ENCODE data around the gene PTPRM. TPM values are rescaled to one million over a fixed set of nuclear protein-coding genes. Genes with fewer than 3 reads are reported as not detected.

PTPRM gene
- polyA plus RNA-seq, 1 donor from 2014 or later = 126 TPM

- H3K9ac ChIP-seq (ENCODE audit: low read length) = no peak overlapping the region
- no peaks in the 10 kb centered on the region for H3K79me2 ChIP-seq (replicated peaks; ENCODE audit: insufficient read depth, low read length)
- H3K9me3 ChIP-seq (ENCODE audit: low read length) = no peaks in the 10 kb centered on the region
- H3K27me3 ChIP-seq (ENCODE audit: insufficient read depth, low read depth, low read length) = no peaks in the 10 kb centered on the region
- no peak overlapping the region for H3K4me2 ChIP-seq (ENCODE audit: low read length)
- no peak overlapping the region for H3K4me3 ChIP-seq (ENCODE audit: low read length)
- no peaks in the 10 kb centered on the region for H3K9me2 ChIP-seq (ENCODE audit: insufficient read depth, low read length)
- H4K20me1 ChIP-seq (ENCODE audit: insufficient read depth) = no peaks in the 10 kb centered on the region
- TF ChIP-seq EP300 (conservative IDR thresholded peaks at IDR 0.05; ENCODE audit: poor library complexity, severe bottlenecking) (no peak), EZH2 (IDR thresholded peaks at IDR 0.05; ENCODE audit: borderline replicate concordance, insufficient read depth, low read length, poor library complexity, severe bottlenecking) (no peak), REST (IDR thresholded peaks at IDR 0.05; ENCODE audit: borderline replicate concordance) (no peak), TAF1 (IDR thresholded peaks at IDR 0.05; ENCODE audit: low read depth) (no peak), MXI1 (conservative IDR thresholded peaks at IDR 0.05; ENCODE audit: poor library complexity, severe bottlenecking) (no peak), RAD21 (conservative IDR thresholded peaks at IDR 0.05) (no peak), CTCF (IDR thresholded peaks at IDR 0.05; ENCODE audit: poor library complexity, severe bottlenecking) (no peak), POLR2AphosphoS5 (IDR thresholded peaks at IDR 0.05) (no peak), SMC3 (conservative IDR thresholded peaks at IDR 0.05; ENCODE audit: poor library complexity) (no peak)
- H2AFZ ChIP-seq (ENCODE audit: low read depth, low read length) = no peak overlapping the region
- H3K27ac ChIP-seq (ENCODE audit: low read length) = no peak overlapping the region
- no peaks in the 10 kb centered on the region for H3F3A ChIP-seq (ENCODE audit: insufficient read depth, low read length, poor library complexity, severe bottlenecking)
- no peaks in the 10 kb centered on the region for H3K36me3 ChIP-seq (ENCODE audit: insufficient read depth, low read length)
Measured at GRCh38 chr18:7746106-7746505, 179.0 kb downstream of the PTPRM start.

GRCh38 chr18:7748251-7749007, 181.3 kb downstream of the PTPRM start:
- no peaks in the 10 kb centered on the region for H3K36me3 ChIP-seq (ENCODE audit: insufficient read depth, low read length)
- no peaks in the 10 kb centered on the region for H3K9me2 ChIP-seq (ENCODE audit: insufficient read depth, low read length)
- no peak overlapping the region for H3K4me3 ChIP-seq (ENCODE audit: low read length)
- no peak overlapping the region for H2AFZ ChIP-seq (ENCODE audit: low read depth, low read length)
- no peaks in the 10 kb centered on the region for H3K79me2 ChIP-seq (replicated peaks; ENCODE audit: insufficient read depth, low read length)
- H3K27me3 ChIP-seq (ENCODE audit: insufficient read depth, low read depth, low read length) = no peaks in the 10 kb centered on the region
- TF ChIP-seq MXI1 (conservative IDR thresholded peaks at IDR 0.05; ENCODE audit: poor library complexity, severe bottlenecking) (no peak), SMC3 (conservative IDR thresholded peaks at IDR 0.05; ENCODE audit: poor library complexity) (no peak), EZH2 (IDR thresholded peaks at IDR 0.05; ENCODE audit: borderline replicate concordance, insufficient read depth, low read length, poor library complexity, severe bottlenecking) (no peak), POLR2AphosphoS5 (IDR thresholded peaks at IDR 0.05) (no peak), RAD21 (conservative IDR thresholded peaks at IDR 0.05) (no peak), CTCF (IDR thresholded peaks at IDR 0.05; ENCODE audit: poor library complexity, severe bottlenecking) (no peak)
- no peaks in the 10 kb centered on the region for H4K20me1 ChIP-seq (ENCODE audit: insufficient read depth)
- no peak overlapping the region for H3K4me2 ChIP-seq (ENCODE audit: low read length)
- H3K9me3 ChIP-seq (ENCODE audit: low read length) = no peaks in the 10 kb centered on the region
- no peaks in the 10 kb centered on the region for H3F3A ChIP-seq (ENCODE audit: insufficient read depth, low read length, poor library complexity, severe bottlenecking)
- no peak overlapping the region for H3K9ac ChIP-seq (ENCODE audit: low read length)
- no peak overlapping the region for H3K27ac ChIP-seq (ENCODE audit: low read length)
